K562 (cell line): ENCODE results near the gene ZNF284. TPM values are rescaled to one million over a fixed set of nuclear protein-coding genes. Genes with fewer than 3 reads are reported as not detected.
A peak's percentile ranks its signal among the peaks of the same experiment; 100 is the strongest.

Source experiments
- BDP1 ChIP-seq: IDR thresholded peaks from 3 replicates; pipeline ENCODE4 v1.6.1; 2011; ENCODE audit not compliant: insufficient read length, insufficient read depth
- CEBPB ChIP-seq: fragments of 450-650 bp; IDR thresholded peaks from 2 replicates; pipeline ENCODE4 v1.6.1; 2016; ENCODE audit warnings: missing genetic modification characterization, missing compliant biosample characterization
- FOXP1 ChIP-seq: sonication (generic); formaldehyde crosslinking; IDR thresholded peaks from 2 replicates; pipeline ENCODE4 v1.8.0; 2022; ENCODE audit warnings: mild to moderate bottlenecking, missing genetic modification reagents
- HDGF ChIP-seq: fragments of 450-650 bp; IDR thresholded peaks from 2 replicates; pipeline ENCODE4 v1.6.1; 2016
- ZNF253 ChIP-seq: fragments of 250-450 bp; sonication (Bioruptor Pico); conservative IDR thresholded peaks from 2 replicates; pipeline ENCODE4 v1.6.1; 2021; ENCODE audit warnings: mild to moderate bottlenecking
- polyA plus RNA-seq, 8 experiments: library from polyadenylated mRNA; depleted of rRNA in 4 of 8; stranded (reverse) in 5 of 8; unstranded in 3 of 8; fragments of >200 nt; fragmentation: Nextera tagmentation in 2 of 8; fragmentation: Illumina TruSeq in 1 of 8; extraction: Ambion mirVana in 2 of 8; extraction: Trizol in 1 of 8; gene quantifications; 2 replicates each; pipeline versions ENCODE4 v1.2.1 to v1.2.3, GENCODE V29; 2011 to 2014; ENCODE audit warnings: inconsistent platforms in 1 of 8, missing spikeins in 1 of 8
- total RNA-seq, 7 experiments: library from RNA; depleted of rRNA in 6 of 7; stranded (reverse); fragments of >200 nt in 6 of 7; fragmentation: Illumina TruSeq in 2 of 7; extraction: Trizol in 2 of 7; gene quantifications; 2 replicates each; pipeline versions ENCODE4 v1.2.1 to v1.2.3, GENCODE V29; 2011 to 2021; ENCODE audit warnings: low replicate concordance in 1 of 7
- TF ChIP-seq, protein P1 (sequence below), 2 experiments: fragments of 450-650 bp in 1 of 2; sonication (generic) in 1 of 2; formaldehyde crosslinking in 1 of 2; IDR thresholded peaks; 2 replicates each; pipeline versions ENCODE4 v1.7.1 to v1.9.0; 2016 to 2022; ENCODE audit warnings: inconsistent platforms in 1 of 2, mild to moderate bottlenecking in 1 of 2, missing genetic modification reagents in 1 of 2
- TF ChIP-seq, protein P2 (sequence below): fragments of 200-800 bp; sonication (Bioruptor generic); IDR thresholded peaks from 2 replicates; pipeline ENCODE4 v1.6.1; 2017; ENCODE audit warnings: missing genetic modification characterization, missing compliant biosample characterization
- TF ChIP-seq, protein P3 (sequence below), 3 experiments: fragments of 200-800 bp in 1 of 3; fragments of 250-450 bp in 1 of 3; fragments of 450-650 bp in 1 of 3; sonication (Bioruptor Pico) in 1 of 3; sonication (Bioruptor generic) in 1 of 3; formaldehyde crosslinking in 1 of 3; IDR thresholded peaks; 2 replicates each; pipeline versions ENCODE4 v1.6.1 to v1.8.0; 2016 to 2022; ENCODE audit warnings: mild to moderate bottlenecking in 2 of 3, missing genetic modification characterization in 2 of 3, missing compliant biosample characterization in 1 of 3, moderate library complexity in 1 of 3
- TF ChIP-seq, protein P4 (sequence below): fragments of 450-650 bp; IDR thresholded peaks from 2 replicates; pipeline ENCODE4 v1.6.1; 2016; ENCODE audit warnings: borderline replicate concordance

ZNF284 gene
- total and polyA plus RNA-seq, 9 of the 15 experiments (the other 6 are each of a cell fraction or from before 2014, with no cell fraction given): 0.07 to 0.24 (median 0.20) TPM

DNA sequence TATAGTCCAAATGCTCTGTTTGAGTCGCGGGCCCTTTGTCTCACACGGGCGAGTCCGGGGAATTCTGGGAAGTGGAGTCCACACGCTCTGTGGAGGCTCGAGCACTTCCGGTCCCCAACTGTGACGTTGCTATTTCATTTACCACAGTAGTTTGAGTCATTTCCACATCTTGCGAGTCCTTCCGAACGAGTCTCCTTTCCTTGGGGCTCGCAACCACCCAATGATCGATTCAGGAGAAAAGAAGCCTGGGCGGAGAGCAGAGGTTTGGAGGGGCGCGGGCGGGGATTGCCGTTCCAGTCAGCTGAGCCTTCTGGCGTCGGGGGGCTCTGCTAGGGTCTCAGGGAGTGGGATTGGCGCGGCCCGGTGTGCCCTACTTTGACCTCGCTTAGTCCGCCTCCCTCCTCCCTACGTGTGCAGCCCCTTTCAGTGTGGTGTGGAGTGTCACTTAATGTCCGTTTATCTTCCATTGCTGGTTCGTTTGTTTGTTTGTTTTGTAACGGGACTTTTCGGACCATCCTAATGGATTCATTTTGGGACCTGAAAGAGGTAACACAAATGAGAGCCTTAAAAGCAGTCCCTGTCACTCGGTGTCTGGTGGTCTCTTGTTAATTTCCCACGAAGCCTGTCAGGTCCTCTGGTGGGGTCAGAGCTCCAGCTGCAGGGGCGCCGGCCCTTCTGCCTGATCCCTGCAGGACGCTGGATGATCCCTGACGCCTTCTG lies 46.6 kb upstream of the ZNF284 start, which contains the start of gene ZNF222 (continued):
- TF ChIP-seq, protein P1, sequence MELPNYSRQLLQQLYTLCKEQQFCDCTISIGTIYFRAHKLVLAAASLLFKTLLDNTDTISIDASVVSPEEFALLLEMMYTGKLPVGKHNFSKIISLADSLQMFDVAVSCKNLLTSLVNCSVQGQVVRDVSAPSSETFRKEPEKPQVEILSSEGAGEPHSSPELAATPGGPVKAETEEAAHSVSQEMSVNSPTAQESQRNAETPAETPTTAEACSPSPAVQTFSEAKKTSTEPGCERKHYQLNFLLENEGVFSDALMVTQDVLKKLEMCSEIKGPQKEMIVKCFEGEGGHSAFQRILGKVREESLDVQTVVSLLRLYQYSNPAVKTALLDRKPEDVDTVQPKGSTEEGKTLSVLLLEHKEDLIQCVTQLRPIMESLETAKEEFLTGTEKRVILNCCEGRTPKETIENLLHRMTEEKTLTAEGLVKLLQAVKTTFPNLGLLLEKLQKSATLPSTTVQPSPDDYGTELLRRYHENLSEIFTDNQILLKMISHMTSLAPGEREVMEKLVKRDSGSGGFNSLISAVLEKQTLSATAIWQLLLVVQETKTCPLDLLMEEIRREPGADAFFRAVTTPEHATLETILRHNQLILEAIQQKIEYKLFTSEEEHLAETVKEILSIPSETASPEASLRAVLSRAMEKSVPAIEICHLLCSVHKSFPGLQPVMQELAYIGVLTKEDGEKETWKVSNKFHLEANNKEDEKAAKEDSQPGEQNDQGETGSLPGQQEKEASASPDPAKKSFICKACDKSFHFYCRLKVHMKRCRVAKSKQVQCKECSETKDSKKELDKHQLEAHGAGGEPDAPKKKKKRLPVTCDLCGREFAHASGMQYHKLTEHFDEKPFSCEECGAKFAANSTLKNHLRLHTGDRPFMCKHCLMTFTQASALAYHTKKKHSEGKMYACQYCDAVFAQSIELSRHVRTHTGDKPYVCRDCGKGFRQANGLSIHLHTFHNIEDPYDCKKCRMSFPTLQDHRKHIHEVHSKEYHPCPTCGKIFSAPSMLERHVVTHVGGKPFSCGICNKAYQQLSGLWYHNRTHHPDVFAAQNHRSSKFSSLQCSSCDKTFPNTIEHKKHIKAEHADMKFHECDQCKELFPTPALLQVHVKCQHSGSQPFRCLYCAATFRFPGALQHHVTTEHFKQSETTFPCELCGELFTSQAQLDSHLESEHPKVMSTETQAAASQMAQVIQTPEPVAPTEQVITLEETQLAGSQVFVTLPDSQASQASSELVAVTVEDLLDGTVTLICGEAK (IDR thresholded peaks at IDR 0.05): peak; percentile 89
- TF ChIP-seq, protein P1 (CRISPR knock-in tag; IDR thresholded peaks at IDR 0.05): no peak
- TF ChIP-seq ZNF253: no peak
- no peak for TF ChIP-seq FOXP1
- TF ChIP-seq CEBPB (tag): peak; percentile 56
- no peak for TF ChIP-seq HDGF
- TF ChIP-seq BDP1: no peak
- TF ChIP-seq, protein P2, sequence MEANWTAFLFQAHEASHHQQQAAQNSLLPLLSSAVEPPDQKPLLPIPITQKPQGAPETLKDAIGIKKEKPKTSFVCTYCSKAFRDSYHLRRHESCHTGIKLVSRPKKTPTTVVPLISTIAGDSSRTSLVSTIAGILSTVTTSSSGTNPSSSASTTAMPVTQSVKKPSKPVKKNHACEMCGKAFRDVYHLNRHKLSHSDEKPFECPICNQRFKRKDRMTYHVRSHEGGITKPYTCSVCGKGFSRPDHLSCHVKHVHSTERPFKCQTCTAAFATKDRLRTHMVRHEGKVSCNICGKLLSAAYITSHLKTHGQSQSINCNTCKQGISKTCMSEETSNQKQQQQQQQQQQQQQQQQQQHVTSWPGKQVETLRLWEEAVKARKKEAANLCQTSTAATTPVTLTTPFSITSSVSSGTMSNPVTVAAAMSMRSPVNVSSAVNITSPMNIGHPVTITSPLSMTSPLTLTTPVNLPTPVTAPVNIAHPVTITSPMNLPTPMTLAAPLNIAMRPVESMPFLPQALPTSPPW: no peak
- TF ChIP-seq, protein P3, sequence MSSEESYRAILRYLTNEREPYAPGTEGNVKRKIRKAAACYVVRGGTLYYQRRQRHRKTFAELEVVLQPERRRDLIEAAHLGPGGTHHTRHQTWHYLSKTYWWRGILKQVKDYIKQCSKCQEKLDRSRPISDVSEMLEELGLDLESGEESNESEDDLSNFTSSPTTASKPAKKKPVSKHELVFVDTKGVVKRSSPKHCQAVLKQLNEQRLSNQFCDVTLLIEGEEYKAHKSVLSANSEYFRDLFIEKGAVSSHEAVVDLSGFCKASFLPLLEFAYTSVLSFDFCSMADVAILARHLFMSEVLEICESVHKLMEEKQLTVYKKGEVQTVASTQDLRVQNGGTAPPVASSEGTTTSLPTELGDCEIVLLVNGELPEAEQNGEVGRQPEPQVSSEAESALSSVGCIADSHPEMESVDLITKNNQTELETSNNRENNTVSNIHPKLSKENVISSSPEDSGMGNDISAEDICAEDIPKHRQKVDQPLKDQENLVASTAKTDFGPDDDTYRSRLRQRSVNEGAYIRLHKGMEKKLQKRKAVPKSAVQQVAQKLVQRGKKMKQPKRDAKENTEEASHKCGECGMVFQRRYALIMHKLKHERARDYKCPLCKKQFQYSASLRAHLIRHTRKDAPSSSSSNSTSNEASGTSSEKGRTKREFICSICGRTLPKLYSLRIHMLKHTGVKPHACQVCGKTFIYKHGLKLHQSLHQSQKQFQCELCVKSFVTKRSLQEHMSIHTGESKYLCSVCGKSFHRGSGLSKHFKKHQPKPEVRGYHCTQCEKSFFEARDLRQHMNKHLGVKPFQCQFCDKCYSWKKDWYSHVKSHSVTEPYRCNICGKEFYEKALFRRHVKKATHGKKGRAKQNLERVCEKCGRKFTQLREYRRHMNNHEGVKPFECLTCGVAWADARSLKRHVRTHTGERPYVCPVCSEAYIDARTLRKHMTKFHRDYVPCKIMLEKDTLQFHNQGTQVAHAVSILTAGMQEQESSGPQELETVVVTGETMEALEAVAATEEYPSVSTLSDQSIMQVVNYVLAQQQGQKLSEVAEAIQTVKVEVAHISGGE (CRISPR knock-in tag; IDR thresholded peaks at IDR 0.05): peak in 1 of 3 experiments; percentile 83; a peak in 2 of 6 replicates
- TF ChIP-seq, protein P4, sequence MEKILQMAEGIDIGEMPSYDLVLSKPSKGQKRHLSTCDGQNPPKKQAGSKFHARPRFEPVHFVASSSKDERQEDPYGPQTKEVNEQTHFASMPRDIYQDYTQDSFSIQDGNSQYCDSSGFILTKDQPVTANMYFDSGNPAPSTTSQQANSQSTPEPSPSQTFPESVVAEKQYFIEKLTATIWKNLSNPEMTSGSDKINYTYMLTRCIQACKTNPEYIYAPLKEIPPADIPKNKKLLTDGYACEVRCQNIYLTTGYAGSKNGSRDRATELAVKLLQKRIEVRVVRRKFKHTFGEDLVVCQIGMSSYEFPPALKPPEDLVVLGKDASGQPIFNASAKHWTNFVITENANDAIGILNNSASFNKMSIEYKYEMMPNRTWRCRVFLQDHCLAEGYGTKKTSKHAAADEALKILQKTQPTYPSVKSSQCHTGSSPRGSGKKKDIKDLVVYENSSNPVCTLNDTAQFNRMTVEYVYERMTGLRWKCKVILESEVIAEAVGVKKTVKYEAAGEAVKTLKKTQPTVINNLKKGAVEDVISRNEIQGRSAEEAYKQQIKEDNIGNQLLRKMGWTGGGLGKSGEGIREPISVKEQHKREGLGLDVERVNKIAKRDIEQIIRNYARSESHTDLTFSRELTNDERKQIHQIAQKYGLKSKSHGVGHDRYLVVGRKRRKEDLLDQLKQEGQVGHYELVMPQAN: peak; percentile 36; the same call in 1 of the 2 replicates
